GM18867 (cell line): ENCODE data around the gene EXOC5.

Experiments used
- ATAC-seq: cut with Tn5 transposase; IDR thresholded peaks from one replicate; pipeline ENCODE4 v1.9.1; 2021; ENCODE audit warnings: mild to moderate bottlenecking, moderate library complexity; ENCODE audit not compliant: unreplicated experiment

EXOC5 gene

DNA sequence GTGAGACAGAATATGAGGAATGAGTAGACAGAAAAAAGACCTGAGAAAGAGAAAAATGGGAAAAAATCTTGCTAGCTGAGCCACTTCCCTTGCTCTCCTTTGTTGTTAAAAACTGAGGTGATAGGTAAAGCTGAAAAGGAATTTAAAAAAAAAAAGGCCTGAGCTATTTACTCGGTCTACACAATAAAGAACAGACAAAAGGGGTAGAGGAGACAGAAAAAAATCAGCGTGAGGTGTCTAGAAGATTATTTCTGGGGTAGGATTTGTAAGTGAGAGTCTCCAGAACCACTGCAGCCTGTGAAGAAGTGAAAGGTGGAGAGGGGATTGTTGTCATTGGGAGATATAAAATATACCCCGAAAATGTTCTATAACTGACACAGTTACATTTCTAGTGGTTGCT is 98.8 kb downstream of the EXOC5 start:
- ATAC-seq: no peak

DNA sequence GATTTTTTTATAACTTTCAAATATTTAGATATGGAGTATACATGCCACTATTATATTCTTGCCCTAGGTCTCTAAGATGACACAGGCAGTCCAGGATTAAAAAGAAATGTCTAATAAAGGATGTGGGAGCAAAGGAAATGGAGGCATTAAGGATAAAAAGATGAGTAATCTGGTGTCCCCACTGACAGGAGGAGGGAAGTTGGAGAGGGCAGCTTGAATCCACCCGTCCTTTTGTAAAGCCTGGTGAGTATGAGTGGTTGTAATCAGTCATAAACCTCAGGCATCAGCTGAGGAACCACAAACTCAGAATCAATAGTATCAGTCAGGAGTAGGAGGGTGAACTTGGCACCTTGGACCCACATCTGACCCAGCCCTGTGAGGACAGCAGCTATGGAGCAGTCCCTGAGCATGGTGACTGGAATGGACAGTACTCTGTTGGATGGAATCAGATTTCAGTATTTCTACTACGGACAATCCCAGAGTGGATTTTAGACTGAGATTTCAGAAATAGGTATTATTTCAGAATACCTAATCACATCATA is 100.5 kb downstream of the EXOC5 start:
- ATAC-seq: no peak

DNA sequence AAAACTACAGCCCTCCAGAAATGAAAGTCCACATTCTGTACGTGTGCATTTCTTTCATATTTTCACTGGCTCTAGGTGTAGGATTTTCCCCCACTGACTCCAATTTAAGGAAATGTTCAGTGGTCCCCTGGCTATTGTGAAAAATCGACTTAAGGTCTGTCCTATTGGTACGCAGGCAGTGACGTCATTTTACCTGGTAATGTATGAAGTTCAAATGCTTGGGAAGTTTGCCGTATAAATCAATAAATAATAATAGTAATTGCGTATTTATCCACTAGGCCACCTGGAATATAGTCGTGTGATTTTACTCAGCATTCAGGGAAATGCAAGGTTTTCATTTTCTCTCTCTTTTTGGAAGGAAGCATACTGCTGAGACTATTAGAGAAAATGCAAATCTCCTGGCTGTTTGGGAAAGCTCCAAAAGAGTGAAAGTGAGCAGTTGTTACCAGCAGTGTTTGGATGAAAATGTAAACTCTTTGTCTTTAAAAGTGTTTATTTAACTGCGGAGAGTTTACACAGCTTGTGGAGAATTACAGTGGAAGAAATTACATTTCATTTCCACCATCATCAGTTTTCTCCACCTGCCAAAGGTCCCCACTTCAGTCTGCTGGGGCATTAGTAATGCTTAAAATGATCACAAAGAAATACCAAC is 107.0 kb downstream of the EXOC5 start:
- ATAC-seq: no peak

DNA sequence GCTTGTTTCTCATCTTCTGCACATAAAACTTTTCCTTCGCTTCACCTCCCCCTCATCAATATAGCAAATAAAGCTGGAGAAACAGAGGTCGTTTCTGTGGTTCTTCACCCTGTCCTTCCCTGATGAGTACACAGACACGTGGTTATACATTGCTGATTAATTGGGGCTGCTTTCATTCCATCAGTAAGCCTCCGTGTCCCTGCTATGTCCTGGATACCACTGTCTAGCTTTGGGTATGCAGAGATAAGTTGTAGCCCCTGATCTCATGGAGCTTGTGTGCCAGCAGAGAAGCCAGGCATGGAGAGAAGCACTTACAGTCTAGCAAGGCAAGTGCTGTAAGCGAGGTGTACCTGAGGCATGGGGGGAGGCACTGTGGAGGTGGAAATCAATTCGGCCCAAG is 108.4 kb downstream of the EXOC5 start:
- ATAC-seq: no peak

DNA sequence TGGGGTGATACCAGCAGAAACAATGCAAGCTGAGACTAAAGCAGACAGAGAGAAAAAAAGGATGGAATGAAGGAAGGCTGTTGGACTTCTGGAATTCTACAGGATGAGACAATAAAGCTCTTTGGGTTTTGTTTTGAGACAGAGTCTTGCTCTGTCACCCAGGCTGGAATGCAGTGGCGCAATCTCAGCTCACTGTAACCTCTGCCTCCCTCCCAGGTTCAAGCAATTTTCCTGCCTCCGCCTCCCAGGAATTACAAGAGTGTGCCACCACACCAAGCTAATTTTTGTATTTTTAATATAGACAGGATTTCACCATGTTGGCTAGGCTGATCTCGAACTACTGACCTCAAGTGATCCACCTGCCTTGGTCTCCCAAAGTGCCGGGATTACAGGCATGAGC is 115.4 kb downstream of the EXOC5 start:
- no peak for ATAC-seq
